Muscle of arm (tissue), 12 donors: Measurements from ENCODE around the gene EHF. TPM values are rescaled to one million over a fixed set of nuclear protein-coding genes. Genes with fewer than 3 reads are reported as not detected.

Experiments used
- DNase-seq: peaks from one replicate; pipeline ENCODE4 v3.0.0-alpha.2; 2013
- polyA plus RNA-seq, 12 donors: library from polyadenylated mRNA; unstranded; fragments of 120-200 nt; gene quantifications; one replicate each; pipeline ENCODE4 v1.2.1, GENCODE V29; 2013; ENCODE audit not compliant: insufficient read length in 12 of 12

The EHF gene
- polyA plus RNA-seq, 12 donors = 0.07 to 25.2 (median 1.9) TPM; not detected in 4

DNA sequence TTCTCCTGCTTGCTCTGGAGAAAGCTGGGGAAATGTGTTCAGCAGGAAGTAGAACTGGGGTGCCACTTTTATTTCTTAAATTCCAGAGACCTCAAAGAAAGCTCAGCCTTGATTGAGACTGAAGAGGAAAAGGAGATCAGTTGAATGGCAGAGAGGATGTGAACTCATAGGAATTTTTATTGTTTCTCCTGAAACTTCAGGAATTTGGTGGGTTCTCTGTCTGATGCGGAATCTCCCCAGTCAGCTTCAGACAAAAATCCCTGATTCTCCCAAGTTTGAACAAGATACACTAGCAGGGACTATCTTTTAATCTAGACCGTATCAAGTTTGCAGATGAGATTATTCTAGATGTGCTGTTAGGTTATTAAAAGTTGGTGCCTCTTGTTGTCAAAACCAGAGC, 23.0 kb downstream of the EHF start:
- DNase-seq = no peak

GRCh38 chr11:34644669-34645406, 23.9 kb downstream of the EHF start:
- DNase-seq = no peak

DNA sequence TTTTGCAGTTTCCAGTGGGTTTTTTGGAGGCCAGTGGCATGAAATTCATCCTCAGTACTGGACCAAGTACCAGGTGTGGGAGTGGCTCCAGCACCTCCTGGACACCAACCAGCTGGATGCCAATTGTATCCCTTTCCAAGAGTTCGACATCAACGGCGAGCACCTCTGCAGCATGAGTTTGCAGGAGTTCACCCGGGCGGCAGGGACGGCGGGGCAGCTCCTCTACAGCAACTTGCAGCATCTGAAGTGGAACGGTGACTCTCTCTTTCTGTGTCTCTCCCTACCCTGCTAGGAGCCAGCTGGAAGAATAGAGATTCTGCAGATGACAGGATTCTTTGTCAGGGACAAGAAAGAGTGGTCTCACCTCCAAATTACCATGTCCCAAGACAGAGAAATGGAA, 25.5 kb downstream of the EHF start:
- DNase-seq = no peak

DNA sequence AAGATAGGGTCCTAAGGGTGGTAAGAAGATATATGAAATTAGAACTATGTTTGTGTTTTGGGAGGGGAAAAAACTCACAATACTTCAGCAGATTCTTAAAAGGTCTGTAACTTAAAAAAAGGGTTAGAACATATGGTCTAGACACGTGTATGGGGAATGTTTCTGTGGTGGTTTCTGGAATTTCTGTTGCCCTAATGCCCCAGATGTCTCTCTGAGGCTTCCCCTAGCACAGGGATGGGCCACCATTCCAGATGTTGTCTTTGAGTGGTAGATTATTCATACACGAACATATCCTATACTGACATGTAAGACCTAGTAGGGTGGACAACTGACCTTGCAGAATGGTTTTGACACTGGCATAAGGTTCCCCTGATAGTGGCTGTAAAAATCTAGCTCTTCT, 26.2 kb downstream of the EHF start:
- no peak for DNase-seq

DNA sequence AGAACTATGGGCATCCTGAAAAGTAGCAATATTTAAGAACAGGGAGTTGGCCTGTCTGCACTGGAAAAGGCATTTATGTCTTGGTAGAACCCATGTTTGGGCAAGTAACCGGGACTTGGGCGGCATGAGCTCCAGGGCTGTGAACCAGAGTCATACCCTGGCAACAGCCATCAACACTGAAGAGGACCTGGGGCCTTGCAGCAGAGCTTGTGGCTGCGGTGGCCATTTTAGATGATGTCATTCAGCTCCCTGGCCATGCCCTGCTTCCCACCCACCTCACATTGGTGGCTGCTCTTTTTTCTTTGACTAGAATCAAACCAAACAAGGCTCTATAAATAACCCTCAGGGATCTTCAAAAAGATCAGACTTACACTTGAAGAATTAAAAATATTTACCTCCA, 26.6 kb downstream of the EHF start:
- no peak for DNase-seq

DNA sequence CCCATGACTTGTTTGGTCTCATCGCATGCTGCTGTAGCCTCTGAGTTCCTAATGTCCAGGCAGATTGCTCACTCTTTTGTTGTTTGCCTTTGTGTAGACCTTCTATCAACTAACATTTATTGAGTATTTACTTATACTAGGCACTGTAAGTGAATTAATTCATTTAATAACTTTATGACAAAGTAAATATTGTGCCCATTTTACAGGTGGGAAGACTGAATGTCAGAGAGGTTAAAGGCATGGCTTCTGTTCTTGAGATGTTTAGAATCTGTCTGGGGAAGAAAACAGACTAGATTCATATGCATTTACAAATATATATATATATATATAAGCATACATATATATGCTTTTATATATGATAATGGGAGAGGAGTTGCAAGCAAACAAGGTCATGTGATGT, 27.1 kb downstream of the EHF start:
- DNase-seq = no peak

GRCh38 chr11:34649597-34649996, 28.7 kb downstream of the EHF start:
- no peak for DNase-seq

DNA sequence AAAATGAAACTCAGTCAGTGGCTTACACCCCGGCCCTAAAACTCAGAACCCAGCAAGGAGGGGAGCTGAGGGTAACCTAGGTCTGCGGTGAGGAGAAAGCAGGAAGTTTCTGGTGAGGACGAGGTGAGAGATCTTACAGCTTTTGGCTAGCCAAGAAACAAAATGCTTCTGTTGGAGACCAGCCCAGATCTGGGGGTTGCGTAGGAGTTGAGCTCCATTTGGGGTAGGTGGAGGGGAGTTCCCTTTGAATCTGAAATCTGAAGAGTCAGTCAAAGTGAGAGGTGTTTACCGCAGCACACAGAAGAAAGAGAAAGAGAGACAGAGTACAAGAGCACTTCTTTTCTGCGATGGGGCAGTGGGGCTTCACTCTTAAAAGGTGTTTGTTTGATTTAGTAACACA, 29.6 kb downstream of the EHF start:
- no peak for DNase-seq

DNA sequence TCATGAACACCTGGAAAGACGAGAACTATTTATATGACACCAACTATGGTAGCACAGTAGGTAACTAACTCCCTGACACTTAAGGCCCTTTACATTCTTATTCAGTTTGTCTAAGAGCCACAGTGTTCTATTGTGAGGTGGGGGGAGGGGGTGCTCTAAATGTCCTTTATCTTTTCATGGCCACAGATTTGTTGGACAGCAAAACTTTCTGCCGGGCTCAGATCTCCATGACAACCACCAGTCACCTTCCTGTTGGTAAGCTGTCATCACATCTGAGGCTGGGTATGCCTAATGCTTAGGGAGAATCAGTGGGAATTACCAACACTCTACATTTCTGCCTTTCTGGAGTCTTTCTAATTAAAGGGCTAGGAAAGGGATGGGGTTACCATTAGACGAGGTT, 30.7 kb downstream of the EHF start:
- DNase-seq = no peak

DNA sequence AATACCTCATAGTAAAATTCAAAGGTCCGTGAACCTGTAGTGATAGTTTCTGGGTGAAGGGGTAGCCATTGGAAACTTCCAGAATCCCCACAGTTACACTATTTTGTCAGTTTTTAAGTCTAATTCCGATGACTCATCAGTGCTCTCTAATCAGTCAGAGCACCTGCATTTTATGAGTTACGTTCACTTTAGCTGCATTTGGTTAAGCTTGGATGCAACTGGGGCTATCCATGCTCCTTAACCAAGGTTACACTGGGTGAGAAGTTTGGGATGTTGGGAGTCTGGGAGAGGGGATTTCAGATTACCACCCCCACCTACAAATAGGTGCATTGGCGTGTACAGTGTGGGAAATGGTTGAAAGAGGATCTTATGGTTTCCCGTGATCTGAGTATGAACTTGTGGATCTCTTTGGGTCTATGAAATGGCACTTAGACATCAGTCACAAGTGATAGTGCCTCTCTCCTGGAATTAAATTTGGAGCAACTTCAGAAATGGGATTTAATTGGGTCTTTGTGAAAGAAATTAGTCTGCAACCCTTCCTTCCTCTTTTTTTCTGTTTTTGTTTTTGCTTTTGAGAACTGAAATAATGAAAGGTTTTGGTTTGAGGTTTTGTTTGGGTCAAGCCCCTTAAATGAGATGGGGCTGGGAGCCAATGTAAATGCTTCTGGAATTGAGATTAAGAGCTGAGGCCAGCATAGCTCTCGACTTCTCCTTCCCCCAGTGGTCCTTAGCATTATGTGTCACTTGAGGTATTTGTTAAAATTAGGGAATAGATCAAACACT, 31.5 kb downstream of the EHF start:
- DNase-seq = no peak

- DNase-seq = no peak
These were observed 32.1 kb downstream of the EHF start for GRCh38 chr11:34653031-34653430.

DNA sequence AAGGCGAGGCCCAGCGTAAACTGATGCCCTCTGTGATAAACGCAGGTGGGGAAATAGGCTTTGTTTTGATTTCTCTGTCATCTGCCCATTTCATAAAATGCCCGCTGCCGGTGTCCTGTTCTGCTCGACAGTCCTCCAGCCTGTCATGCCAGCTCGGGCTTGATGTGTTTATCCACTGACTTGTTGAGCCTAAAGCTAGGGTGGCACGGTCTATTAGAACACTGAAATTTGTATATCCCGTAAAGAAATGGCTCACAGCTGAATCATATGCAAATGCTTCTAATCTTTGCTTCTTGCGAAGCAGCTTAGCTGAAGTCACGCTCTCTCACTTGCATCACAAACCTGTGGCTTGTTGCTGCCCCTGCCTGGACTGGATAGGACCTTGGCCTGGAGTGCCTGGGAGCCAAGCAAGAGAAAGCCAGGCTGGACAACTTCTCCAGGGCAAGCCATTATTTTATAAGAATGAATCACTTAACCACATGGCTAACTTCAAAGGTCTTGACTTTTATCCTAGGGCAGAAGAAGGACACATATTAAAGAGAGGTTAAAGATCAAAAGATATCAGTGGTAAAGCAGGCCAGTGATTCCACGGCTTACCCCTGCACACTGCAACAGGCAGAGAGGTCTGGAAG, 33.1 kb downstream of the EHF start:
- no peak for DNase-seq

DNA sequence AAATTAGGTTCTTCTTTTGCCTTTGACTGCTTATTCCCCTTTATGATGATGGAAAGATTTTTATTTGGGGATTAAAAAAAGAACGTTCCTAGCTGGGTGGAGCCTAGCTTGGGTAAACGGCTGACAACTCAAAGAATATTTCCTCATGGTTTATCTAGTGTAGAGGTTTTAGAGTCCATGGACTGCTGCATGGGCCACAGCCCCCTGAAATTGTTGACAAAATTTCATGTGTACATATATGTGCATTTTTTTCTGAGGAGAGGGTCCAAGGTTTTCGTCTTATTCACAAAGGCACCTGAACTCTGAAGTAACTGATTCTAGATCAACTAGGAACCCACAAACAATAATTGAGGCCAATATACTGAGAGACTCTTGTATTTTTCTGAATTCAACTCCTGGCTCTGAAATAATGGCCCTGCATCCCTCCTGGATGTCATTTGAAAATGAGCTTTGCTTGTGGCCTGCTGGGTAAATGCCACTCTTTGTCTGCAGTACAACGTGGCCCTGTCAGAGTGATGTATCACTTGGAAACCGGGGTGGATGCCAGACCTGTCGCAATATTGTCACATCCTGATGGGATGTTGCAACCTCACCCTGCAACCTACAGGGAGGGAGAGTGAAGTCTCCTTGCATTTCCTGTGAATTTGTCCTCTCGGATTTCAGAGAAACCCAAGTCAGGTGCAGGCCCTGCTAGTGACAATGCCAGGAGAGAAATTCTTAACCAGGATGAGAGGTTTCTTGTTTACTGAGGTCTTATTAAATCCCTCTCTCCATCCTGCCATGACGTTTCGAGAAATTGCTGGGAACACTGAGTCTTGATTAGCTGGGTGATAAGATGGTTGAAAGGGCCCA, 33.8 kb downstream of the EHF start:
- no peak for DNase-seq

DNA sequence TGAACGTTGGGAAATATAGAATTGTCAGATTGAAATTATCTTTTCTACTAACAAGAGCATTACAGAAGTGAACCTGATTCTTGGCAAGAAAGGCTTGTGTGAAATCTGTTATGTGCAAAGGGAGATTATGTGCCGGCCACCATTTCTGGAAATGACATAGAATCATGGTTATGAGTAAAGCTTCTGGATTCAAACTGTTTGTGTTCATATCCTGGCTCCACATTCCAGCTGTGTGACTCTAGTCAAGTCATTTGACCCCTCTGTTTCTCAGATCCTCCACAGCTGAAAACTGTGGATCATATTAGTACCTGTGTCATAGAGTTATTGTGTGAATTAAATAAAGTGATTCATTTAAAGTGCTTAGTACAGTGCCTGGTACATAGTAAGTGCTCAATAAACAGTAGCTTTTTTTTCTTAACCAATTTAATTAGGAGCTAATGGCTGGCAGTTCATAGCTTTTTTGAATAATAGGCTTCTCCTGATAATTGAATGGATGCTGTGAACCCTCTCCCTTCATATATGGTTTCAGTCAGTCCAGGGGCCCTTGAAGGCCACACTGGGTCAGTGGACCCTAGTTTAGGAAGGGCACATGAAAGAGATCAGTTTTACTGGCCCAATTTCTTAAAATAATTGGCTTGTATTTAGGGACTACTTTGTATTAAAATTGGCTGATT, 34.6 kb downstream of the EHF start:
- no peak for DNase-seq

DNA sequence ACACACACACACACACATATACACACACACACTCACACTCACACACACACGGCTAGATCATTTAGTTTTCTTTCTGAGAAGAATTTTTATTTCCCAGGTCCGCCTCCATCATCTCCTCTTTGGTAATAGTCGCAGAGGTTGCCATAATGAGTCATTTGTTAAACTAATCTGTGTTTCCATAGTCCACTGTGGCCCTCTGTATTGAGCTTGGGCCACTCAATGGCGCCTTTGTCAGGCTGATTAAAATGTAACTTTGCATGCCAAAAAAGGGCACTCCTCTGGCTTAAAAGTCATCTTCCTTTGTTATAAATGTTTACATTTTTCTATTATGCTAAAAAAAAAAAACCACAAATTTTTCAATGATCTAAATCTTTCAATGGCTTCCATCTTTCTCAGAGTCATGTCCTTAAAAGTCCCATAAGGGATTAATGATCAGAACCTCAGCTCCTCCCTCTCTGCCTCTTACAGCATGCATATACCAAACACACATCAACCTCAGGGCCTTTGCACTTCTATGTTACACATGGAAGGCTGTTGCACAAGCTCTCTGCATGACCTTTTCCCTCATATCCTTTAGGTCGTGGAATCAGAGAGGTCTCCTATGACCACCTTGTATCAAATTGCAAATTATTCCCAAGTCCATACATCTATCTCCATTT, 35.3 kb downstream of the EHF start:
- DNase-seq = no peak

GRCh38 chr11:34658071-34659015, 37.5 kb downstream of the EHF start:
- no peak for DNase-seq

DNA sequence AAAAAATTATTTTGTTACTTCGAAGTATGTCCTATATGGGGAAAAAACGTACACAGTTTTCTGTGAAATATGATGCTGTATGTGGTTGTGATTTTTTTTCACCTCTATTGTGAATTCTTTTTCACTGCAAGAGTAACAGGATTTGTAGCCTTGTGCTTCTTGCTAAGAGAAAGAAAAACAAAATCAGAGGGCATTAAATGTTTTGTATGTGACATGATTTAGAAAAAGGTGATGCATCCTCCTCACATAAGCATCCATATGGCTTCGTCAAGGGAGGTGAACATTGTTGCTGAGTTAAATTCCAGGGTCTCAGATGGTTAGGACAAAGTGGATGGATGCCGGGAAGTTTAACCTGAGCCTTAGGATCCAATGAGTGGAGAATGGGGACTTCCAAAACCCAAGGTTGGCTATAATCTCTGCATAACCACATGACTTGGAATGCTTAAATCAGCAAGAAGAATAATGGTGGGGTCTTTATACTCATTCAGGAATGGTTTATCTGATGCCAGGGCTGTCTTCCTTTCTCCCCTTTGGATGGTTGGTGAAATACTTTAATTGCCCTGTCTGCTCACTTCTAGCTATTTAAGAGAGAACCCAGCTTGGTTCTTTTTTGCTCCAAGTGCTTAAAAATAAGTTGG, 38.3 kb downstream of the EHF start:
- DNase-seq = no peak

GRCh38 chr11:34665077-34665835, 44.4 kb downstream of the EHF start:
- DNase-seq = no peak
